Endothelial cell (in vitro differentiated cells): ENCODE data around the gene TBX4. TPM values are rescaled to one million over a fixed set of nuclear protein-coding genes. Genes with fewer than 3 reads are reported as not detected.

Source experiments
- DNase-seq: peaks from one replicate; pipeline ENCODE4 v3.0.0; 2021; ENCODE audit warnings: low spot score
- H3K27ac Mint-ChIP-seq: one replicate; pipeline ENCODE4 v1.8.0; 2021; ENCODE audit warnings: mixed read lengths, inconsistent platforms; ENCODE audit not compliant: unreplicated experiment
- H3K27me3 Mint-ChIP-seq: one replicate; pipeline ENCODE4 v1.8.0; 2021; ENCODE audit warnings: mild to moderate bottlenecking, moderate library complexity, mixed read lengths, inconsistent platforms; ENCODE audit not compliant: unreplicated experiment
- H3K36me3 Mint-ChIP-seq: one replicate; pipeline ENCODE4 v1.8.0; 2021; ENCODE audit warnings: mild to moderate bottlenecking, low read depth, mixed read lengths, inconsistent platforms; ENCODE audit not compliant: unreplicated experiment
- H3K4me1 Mint-ChIP-seq: one replicate; pipeline ENCODE4 v1.8.0; 2021; ENCODE audit warnings: mild to moderate bottlenecking, mixed read lengths, inconsistent platforms; ENCODE audit not compliant: unreplicated experiment
- H3K4me3 Mint-ChIP-seq: one replicate; pipeline ENCODE4 v1.8.0; 2021; ENCODE audit warnings: mild to moderate bottlenecking, mixed read lengths, inconsistent platforms; ENCODE audit not compliant: unreplicated experiment
- H3K9me3 Mint-ChIP-seq: one replicate; pipeline ENCODE4 v1.8.0; 2021; ENCODE audit warnings: mixed read lengths, inconsistent platforms; ENCODE audit not compliant: unreplicated experiment
- total RNA-seq: library from RNA; stranded (reverse); fragmentation: NEBNext Ultra II Directional; extraction: Animal tissue kit (Norgen Biotek cat#: 25700); gene quantifications from one replicate; pipeline ENCODE4 v1.2.1, GENCODE V29; 2021; ENCODE audit not compliant: unreplicated experiment
- TF ChIP-seq, protein P1 (sequence below): fragments of 200-600 bp; sonication (generic); IDR thresholded peaks from one replicate; pipeline ENCODE4 v1.5.0; 2021; ENCODE audit warnings: antibody characterized with exemption; ENCODE audit not compliant: unreplicated experiment

Gene TBX4
- total RNA-seq, 1 donor from 2014 or later = 1.1 TPM

DNA sequence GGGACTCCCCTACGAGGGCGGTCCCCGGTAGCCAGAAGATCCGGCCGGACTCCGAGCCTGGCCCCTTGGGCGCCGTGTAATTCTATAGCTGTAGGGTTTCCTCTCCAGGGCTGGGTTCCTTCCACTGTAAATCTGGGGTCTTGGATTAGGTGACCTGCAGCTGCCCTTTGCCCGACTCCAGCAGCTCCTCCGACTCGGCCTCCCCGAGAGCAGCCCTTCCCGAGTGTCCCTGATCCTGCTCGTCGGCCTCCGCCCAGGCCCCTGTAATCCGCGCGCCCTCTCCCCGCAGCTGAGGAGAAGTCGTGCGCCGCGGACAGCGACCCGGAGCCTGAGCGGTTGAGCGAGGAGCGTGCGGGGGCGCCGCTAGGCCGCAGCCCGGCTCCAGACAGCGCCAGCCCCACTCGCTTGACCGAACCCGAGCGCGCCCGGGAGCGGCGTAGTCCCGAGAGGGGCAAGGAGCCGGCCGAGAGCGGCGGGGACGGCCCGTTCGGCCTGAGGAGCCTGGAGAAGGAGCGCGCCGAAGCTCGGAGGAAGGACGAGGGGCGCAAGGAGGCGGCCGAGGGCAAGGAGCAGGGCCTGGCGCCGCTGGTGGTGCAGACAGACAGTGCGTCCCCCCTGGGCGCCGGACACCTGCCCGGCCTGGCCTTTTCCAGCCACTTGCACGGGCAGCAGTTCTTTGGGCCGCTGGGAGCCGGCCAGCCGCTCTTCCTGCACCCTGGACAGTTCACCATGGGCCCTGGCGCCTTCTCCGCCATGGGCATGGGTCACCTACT, 47.1 kb upstream of the TBX4 start:
- no peak overlapping the region for H3K27ac Mint-ChIP-seq
- peaks cover 46% of the 10 kb centered on the region for H3K27me3 Mint-ChIP-seq
- H3K4me3 Mint-ChIP-seq = no peak overlapping the region
- no peaks in the 10 kb centered on the region for H3K9me3 Mint-ChIP-seq
- no peak for DNase-seq
- peaks cover 3% of the 10 kb centered on the region for H3K36me3 Mint-ChIP-seq
- TF ChIP-seq, protein P1, sequence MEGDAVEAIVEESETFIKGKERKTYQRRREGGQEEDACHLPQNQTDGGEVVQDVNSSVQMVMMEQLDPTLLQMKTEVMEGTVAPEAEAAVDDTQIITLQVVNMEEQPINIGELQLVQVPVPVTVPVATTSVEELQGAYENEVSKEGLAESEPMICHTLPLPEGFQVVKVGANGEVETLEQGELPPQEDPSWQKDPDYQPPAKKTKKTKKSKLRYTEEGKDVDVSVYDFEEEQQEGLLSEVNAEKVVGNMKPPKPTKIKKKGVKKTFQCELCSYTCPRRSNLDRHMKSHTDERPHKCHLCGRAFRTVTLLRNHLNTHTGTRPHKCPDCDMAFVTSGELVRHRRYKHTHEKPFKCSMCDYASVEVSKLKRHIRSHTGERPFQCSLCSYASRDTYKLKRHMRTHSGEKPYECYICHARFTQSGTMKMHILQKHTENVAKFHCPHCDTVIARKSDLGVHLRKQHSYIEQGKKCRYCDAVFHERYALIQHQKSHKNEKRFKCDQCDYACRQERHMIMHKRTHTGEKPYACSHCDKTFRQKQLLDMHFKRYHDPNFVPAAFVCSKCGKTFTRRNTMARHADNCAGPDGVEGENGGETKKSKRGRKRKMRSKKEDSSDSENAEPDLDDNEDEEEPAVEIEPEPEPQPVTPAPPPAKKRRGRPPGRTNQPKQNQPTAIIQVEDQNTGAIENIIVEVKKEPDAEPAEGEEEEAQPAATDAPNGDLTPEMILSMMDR = no peak
- peaks cover 5% of the 10 kb centered on the region for H3K4me1 Mint-ChIP-seq

DNA sequence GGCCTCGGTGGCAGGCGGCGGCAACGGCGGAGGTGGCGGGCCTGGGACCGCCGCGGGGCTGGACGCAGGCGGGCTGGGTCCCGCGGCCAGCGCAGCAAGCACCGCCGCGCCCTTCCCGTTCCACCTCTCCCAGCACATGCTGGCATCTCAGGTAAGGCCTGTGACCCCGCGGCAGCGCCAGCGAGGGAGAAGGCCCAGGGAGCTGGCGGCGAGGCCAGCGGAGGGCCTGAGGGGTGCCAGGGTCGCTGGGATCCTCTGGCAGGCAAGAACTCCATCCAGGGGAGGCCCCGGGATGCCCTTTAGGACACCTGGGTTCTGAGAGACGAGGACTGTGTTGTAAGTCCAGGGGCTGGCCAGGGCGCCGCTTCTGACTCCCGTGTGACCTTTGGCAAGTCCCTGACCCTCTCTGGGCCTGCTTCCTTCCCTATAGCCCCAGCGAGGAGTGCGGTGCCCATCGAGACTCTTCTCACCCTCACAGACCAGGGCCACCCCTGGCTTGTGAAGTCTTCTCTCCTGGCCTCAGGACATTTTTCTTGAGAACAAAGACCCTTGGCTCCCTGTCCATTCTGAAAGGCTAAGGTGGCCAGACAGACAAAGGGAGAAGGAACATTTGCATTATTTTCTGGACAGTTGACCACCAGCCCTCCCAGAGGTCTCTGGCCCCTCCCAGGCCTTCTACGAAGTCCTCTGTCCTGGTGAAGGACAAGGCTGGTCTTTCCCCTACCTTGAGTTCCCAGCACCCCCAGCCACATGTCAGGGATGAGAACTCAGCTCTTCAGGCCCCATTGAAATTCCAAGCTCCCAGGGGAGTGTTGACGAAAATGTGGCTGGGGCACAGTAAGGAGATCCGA, 46.3 kb upstream of the TBX4 start:
- Mint-ChIP-seq H3K9me3 (no peaks in the 10 kb centered on the region), H3K4me1 (peaks cover 5% of the 10 kb centered on the region), H3K27me3 (peaks cover 46% of the 10 kb centered on the region), H3K36me3 (peaks cover 3% of the 10 kb centered on the region), H3K27ac (no peak overlapping the region), H3K4me3 (no peak overlapping the region)
- DNase-seq = no peak
- TF ChIP-seq, protein P1 = no peak

DNA sequence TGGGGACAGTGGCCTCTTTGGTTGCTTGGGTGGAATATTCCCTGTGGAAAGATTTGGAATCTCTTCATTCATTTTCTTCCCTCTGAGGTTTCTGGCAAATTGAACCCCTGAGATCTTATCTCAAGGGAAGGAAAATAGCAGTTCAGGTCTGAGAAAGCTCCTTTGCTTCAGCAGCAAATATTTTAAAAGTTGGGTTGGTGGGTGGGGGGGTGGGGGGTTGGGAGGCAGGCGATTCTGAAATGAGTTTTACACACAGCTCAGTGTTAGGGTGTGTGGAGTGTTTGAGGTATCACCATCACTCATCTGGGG, 45.7 kb upstream of the TBX4 start:
- Mint-ChIP-seq H3K27ac (no peak overlapping the region), H3K4me1 (peaks cover 5% of the 10 kb centered on the region), H3K36me3 (peaks cover 3% of the 10 kb centered on the region), H3K9me3 (no peaks in the 10 kb centered on the region), H3K27me3 (peaks cover 43% of the 10 kb centered on the region), H3K4me3 (no peak overlapping the region)
- DNase-seq = no peak
- TF ChIP-seq, protein P1 = no peak

DNA sequence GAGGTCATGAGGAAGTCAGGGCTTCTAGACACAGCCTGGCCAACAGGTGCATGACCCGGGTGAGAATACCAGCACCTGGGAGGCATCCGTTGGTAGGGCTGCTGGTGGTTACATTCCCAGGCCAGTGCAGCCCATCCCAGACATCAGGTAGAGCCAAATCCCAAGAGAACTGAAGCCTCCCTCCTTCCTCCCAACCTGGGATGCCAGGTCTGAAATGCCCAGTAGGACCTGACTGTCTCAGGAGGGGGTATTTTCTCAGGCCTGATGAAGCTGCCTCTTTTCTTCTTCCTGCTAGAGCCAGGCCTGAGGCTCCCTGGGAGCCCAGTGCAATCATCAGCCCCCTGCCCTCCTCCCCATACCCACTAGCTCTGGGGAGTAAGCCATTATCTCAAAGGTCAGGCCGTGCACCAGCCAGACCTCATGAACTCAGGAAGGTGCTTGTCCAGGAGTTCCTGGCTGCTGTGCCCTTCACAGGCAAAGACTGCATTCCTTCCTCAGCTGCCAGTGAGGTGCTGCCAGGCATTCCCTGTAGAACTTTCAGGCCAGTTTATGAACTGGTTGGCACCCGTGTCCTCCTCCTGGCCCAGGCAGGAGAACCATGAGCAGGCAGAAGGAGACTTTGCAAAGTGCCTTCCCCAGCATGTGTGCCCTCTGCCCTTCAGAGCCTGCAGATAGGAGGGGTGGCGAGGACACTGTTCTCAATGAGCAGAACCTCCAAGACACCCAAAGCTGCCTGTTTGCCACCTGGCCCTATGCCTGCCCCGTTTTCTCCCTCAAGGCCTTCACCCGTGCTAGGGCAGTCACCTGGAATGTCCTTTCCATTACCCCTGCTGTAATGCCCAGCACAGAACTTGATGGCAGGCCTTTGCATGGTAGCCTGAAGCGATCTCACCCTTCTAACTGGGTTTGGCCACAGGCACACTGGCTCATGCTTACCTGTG, 45.0 kb upstream of the TBX4 start:
- Mint-ChIP-seq H3K4me3 (no peak overlapping the region), H3K36me3 (peaks cover 3% of the 10 kb centered on the region), H3K27ac (no peak overlapping the region), H3K9me3 (no peaks in the 10 kb centered on the region), H3K27me3 (peaks cover 38% of the 10 kb centered on the region), H3K4me1 (peaks cover 5% of the 10 kb centered on the region)
- TF ChIP-seq, protein P1 = no peak
- peak; percentile 3 for DNase-seq
